PC-3 (cell line): ENCODE measurements around the gene CALN1. TPM values are rescaled to one million over a fixed set of nuclear protein-coding genes. Genes with fewer than 3 reads are reported as not detected.

Experiments used
- ATAC-seq: fragments of 200-7000 bp; cut with Tn5 transposase; 2 replicates; pipeline ENCODE4 v1.9.1; 2020; ENCODE audit warnings: mild to moderate bottlenecking, moderate library complexity
- BruUV-seq: library from RNA; stranded (reverse); fragments of 400-500 nt; replicated peaks from 2 replicates; lab custom pipeline; 2021; lab: Mats Ljungman, UMichigan
- CTCF ChIA-PET: fragments of 300-600 bp; sonication (Branson Sonifier 250); formaldehyde crosslinking; loops from one replicate; lab custom pipeline; 2022; ENCODE audit warnings: antibody characterized with exemption; lab: Charles Lee
- POLR2A ChIA-PET: fragments of 300-600 bp; sonication (Branson Sonifier 250); formaldehyde crosslinking; loops from one replicate; lab custom pipeline; 2022; ENCODE audit warnings: antibody characterized with exemption; ENCODE audit not compliant: unreplicated experiment; lab: Charles Lee
- DNase-seq: peaks from one replicate; pipeline ENCODE4 v3.0.0-alpha.2; 2015
- H2AFZ ChIP-seq: fragments of 300-600 bp; sonication (generic); 2 replicates; pipeline ENCODE4 v1.6.0; 2016; ENCODE audit warnings: antibody characterized with exemption, low read length
- H3F3A ChIP-seq: fragments of 300-600 bp; sonication (generic); one replicate; pipeline ENCODE4 v1.6.0; 2017; ENCODE audit warnings: antibody characterized with exemption, low read length, control low read depth, mild to moderate bottlenecking; ENCODE audit not compliant: unreplicated experiment
- H3K27ac ChIP-seq: fragments of 300-600 bp; sonication (generic); 2 replicates; pipeline ENCODE4 v1.5.1; 2016; ENCODE audit warnings: mild to moderate bottlenecking, low read length
- H3K27me3 ChIP-seq: fragments of 300-600 bp; sonication (generic); 2 replicates; pipeline ENCODE4 v1.6.1; 2016; ENCODE audit warnings: low read length, mixed read lengths
- H3K36me3 ChIP-seq: fragments of 300-600 bp; sonication (generic); 2 replicates; pipeline ENCODE4 v1.6.1; 2016; ENCODE audit warnings: low read depth, mixed run types, low read length, mixed read lengths
- H3K4me1 ChIP-seq: fragments of 300-600 bp; sonication (generic); 2 replicates; pipeline ENCODE4 v1.5.1; 2016; ENCODE audit warnings: low read length; ENCODE audit not compliant: insufficient read depth
- H3K4me2 ChIP-seq: fragments of 300-600 bp; sonication (generic); 2 replicates; pipeline ENCODE4 v1.6.0; 2016; ENCODE audit warnings: low read length
- H3K4me3 ChIP-seq: fragments of 300-600 bp; sonication (generic); 2 replicates; pipeline ENCODE4 v1.5.1; 2016; ENCODE audit warnings: mild to moderate bottlenecking, low read length, mixed read lengths
- H3K79me2 ChIP-seq: fragments of 300-600 bp; sonication (generic); 2 replicates; pipeline ENCODE4 v1.6.1; 2017; ENCODE audit warnings: low read length, mixed read lengths
- H3K9ac ChIP-seq: fragments of 300-600 bp; sonication (generic); 2 replicates; pipeline ENCODE4 v1.6.0; 2016; ENCODE audit warnings: mild to moderate bottlenecking, low read length
- H3K9me2 ChIP-seq: fragments of 300-600 bp; sonication (generic); replicated peaks from 2 replicates; pipeline ENCODE4 v1.6.1; 2016; ENCODE audit warnings: mixed run types, low read length, mixed read lengths
- H3K9me3 ChIP-seq: fragments of 300-600 bp; sonication (generic); 2 replicates; pipeline ENCODE4 v1.6.1; 2016; ENCODE audit warnings: low read length, mixed read lengths
- H4K20me1 ChIP-seq: fragments of 300-600 bp; sonication (generic); 2 replicates; pipeline ENCODE4 v1.6.1; 2016; ENCODE audit warnings: low read length, mixed read lengths
- EZH2 ChIP-seq: fragments of 300-600 bp; sonication (generic); IDR thresholded peaks from one replicate; pipeline ENCODE4 v1.6.1; 2017; ENCODE audit warnings: antibody characterized with exemption, mild to moderate bottlenecking, low read length; ENCODE audit not compliant: unreplicated experiment
- EZH2phosphoT487 ChIP-seq: fragments of 300-600 bp; sonication (generic); IDR thresholded peaks from 2 replicates; pipeline ENCODE4 v1.6.1; 2018; ENCODE audit warnings: mild to moderate bottlenecking, antibody characterized with exemption, low read length, borderline replicate concordance
- intact Hi-C: fragments of 100-400 bp; cut with micrococcal nuclease; formaldehyde crosslinking; loops from 2 replicates; pipeline ENCODE4 v1.9.0; 2023
- total RNA-seq: library from RNA; depleted of rRNA; stranded (reverse); fragments of >200 nt; gene quantifications from 2 replicates; pipeline ENCODE4 v1.2.3, GENCODE V29; 2014
- TF ChIP-seq, protein P1 (sequence below): fragments of 300-600 bp; sonication (generic); conservative IDR thresholded peaks from 2 replicates; pipeline ENCODE4 v1.5.1; 2017; ENCODE audit warnings: antibody characterized with exemption, low read depth, mild to moderate bottlenecking, low read length

Gene CALN1
- total RNA-seq, 1 experiment from 2014 or later = not detected

DNA sequence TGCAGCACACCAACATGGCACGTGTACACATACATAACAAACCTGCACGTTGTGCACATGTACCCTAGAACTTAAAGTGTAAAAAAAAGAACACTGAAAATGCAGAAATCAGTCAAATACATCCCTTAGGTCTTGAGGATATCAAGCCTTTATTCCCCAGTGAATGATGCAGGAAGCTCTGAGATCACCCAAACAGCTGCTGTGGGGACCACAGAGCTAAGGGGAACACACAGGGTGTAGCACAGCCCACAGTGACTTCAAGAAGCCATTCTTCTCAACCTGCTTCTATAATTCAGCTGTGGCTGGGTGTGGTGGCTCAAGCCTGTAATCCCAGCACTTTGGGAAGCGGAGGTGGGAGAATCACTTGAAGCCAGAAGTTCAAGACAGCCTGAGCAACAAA lies 314.9 kb downstream of the CALN1 start:
- Histone ChIP-seq H3K9ac (no peak overlapping the region), H2AFZ (no peak overlapping the region), H3F3A (no peaks in the 10 kb centered on the region), H4K20me1 (no peaks in the 10 kb centered on the region), H3K9me2 (no peaks in the 10 kb centered on the region), H3K27me3 (no peaks in the 10 kb centered on the region), H3K79me2 (no peaks in the 10 kb centered on the region), H3K4me3 (no peak overlapping the region), H3K4me1 (no peaks in the 10 kb centered on the region), H3K27ac (no peak overlapping the region), H3K4me2 (no peak overlapping the region), H3K9me3 (no peaks in the 10 kb centered on the region), H3K36me3 (no peaks in the 10 kb centered on the region)
- ChIA-PET POLR2A (no interaction called here), CTCF (no interaction called here)
- TF ChIP-seq, protein P1, sequence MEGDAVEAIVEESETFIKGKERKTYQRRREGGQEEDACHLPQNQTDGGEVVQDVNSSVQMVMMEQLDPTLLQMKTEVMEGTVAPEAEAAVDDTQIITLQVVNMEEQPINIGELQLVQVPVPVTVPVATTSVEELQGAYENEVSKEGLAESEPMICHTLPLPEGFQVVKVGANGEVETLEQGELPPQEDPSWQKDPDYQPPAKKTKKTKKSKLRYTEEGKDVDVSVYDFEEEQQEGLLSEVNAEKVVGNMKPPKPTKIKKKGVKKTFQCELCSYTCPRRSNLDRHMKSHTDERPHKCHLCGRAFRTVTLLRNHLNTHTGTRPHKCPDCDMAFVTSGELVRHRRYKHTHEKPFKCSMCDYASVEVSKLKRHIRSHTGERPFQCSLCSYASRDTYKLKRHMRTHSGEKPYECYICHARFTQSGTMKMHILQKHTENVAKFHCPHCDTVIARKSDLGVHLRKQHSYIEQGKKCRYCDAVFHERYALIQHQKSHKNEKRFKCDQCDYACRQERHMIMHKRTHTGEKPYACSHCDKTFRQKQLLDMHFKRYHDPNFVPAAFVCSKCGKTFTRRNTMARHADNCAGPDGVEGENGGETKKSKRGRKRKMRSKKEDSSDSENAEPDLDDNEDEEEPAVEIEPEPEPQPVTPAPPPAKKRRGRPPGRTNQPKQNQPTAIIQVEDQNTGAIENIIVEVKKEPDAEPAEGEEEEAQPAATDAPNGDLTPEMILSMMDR = no peak
- TF ChIP-seq EZH2phosphoT487 (no peak), EZH2 (no peak)
- intact Hi-C loops = no loop called here
- BruUV-seq = no TSS peak
- no peak for DNase-seq
- no peak for ATAC-seq

DNA sequence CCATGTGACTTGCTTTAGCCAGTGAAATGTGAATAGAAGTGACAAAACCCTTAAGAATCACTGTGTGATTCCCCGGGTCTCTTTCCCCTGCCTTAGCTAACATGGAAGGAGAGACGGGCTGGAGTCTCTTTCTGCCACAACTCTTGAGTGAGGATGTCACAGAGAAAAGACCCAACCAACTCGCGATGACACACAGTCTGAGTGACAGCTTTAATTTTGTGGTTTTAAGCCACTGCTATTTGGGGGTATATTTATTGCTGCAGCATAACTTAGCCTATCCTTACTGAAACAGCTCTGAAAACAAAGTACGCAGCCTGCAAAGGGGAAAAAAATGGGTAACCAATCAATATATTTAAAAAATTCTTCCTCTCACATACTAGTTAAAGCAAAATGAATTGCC lies 319.4 kb downstream of the CALN1 start:
- Histone ChIP-seq H3F3A (no peaks in the 10 kb centered on the region), H3K4me2 (no peak overlapping the region), H3K9me2 (no peaks in the 10 kb centered on the region), H3K36me3 (no peaks in the 10 kb centered on the region), H3K9ac (no peak overlapping the region), H2AFZ (no peak overlapping the region), H3K4me1 (no peaks in the 10 kb centered on the region), H3K9me3 (0 out of 2 replicates have a peak, but pooled peaks cover 3% of the 10 kb centered on the region), H3K27me3 (no peaks in the 10 kb centered on the region), H4K20me1 (no peaks in the 10 kb centered on the region), H3K27ac (no peak overlapping the region), H3K4me3 (no peak overlapping the region), H3K79me2 (no peaks in the 10 kb centered on the region)
- ATAC-seq = no peak
- TF ChIP-seq, protein P1 = no peak
- TF ChIP-seq EZH2 (no peak), EZH2phosphoT487 (no peak)
- BruUV-seq = no TSS peak
- POLR2A ChIA-PET = no interaction called here
- CTCF ChIA-PET = no interaction called here
- no peak for DNase-seq
- intact Hi-C loops = no loop called here

DNA sequence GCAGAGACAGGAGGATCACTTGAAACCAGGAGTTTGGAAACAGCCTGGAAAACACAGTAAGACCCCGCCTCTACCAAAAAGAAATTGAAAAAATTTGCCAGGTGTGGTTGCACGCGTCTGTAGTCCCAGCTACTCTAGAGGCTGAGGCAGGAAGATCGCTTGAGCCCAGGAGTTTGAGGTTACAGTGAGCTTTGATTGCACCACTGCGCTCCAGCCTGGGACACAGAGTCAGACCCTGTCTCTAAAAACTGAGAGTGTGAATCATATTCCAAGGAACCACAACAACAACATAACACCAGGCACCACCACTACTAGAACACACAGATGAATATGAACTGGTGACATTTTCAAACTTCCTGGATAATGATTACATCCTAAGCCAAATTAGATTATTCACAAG lies 324.2 kb downstream of the CALN1 start:
- Histone ChIP-seq H3K4me3 (no peak overlapping the region), H3K79me2 (no peaks in the 10 kb centered on the region), H3K36me3 (no peaks in the 10 kb centered on the region), H2AFZ (no peak overlapping the region), H3K9me3 (0 out of 2 replicates have a peak, but pooled peaks cover 3% of the 10 kb centered on the region), H3K4me1 (no peaks in the 10 kb centered on the region), H4K20me1 (no peaks in the 10 kb centered on the region), H3K27ac (no peak overlapping the region), H3K27me3 (no peaks in the 10 kb centered on the region), H3K9me2 (no peaks in the 10 kb centered on the region), H3K4me2 (no peak overlapping the region), H3F3A (no peaks in the 10 kb centered on the region), H3K9ac (no peak overlapping the region)
- DNase-seq = no peak
- intact Hi-C loops = no loop called here
- TF ChIP-seq EZH2 (no peak), EZH2phosphoT487 (no peak)
- TF ChIP-seq, protein P1 = no peak
- POLR2A ChIA-PET = no interaction called here
- CTCF ChIA-PET = no interaction called here
- no peak for ATAC-seq
- BruUV-seq = no TSS peak
